Ramos (cell line): ENCODE data around the gene CYP2D6.
"Not testable (repeated sequence)": the region's sequence is repeated elsewhere in the genome, so short reads cannot be mapped to it uniquely, and the experiment has no call there.

ENCODE experiments used
- in situ Hi-C: fragments of 300-500 bp; cut with MboI; formaldehyde crosslinking; loops from one replicate; pipeline ENCODE4 v1.14.3; 2022; ENCODE audit warnings: low sequenced_read_pairs; ENCODE audit not compliant: unreplicated experiment

The CYP2D6 gene

GRCh38 chr22:42104332-42104860, 26.2 kb downstream of the CYP2D6 start:
- in situ Hi-C loops, result not testable (repeated sequence)

- in situ Hi-C loops, result no loop called here
Observed at GRCh38 chr22:42101199-42101598, 29.4 kb downstream of the CYP2D6 start.

- in situ Hi-C loops, result loop anchor here (25.0 kb wide), 1 partner anchor 279 kb away; the partner anchor contains the start of gene CCDC134
Observed at GRCh38 chr22:42091455-42091782, 39.2 kb downstream of the CYP2D6 start.

- in situ Hi-C loops, result loop anchor here (25.0 kb wide), 1 partner anchor 279 kb away; the partner anchor contains the start of gene CCDC134
Observed at GRCh38 chr22:42090596-42091454, 39.8 kb downstream of the CYP2D6 start, which contains the start of gene NDUFA6. TSS of gene NDUFA6 (minus strand) at chr22:42090772. CDS start at chr22:42090744, 28 bp downstream.

- in situ Hi-C loops, result loop anchor here (25.0 kb wide), 1 partner anchor 274 kb away; the partner anchor contains the start of gene CCDC134
Observed at GRCh38 chr22:42086051-42086450, 44.6 kb downstream of the CYP2D6 start.

DNA sequence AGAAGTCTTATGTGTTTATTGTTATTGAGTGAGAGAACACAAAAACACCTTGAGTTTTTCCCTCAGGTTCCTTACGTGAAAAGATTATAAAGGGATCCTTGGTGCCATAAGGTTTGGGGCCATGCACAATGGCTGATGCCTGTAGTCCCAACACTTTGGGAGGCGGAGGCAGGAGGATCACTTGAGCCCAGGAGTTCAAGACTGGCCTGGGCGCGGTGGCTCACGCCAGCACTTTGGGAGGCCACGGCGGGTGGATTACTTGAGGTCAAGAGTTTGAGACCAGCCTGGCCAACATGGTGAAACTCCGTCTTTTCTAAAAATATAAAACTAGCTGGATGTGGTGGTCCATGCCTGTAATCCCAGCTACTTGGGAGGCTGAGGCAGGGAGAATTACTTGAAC, 45.7 kb downstream of the CYP2D6 start:
- in situ Hi-C loops, result loop anchor here (25.0 kb wide), 1 partner anchor 273 kb away; the partner anchor contains the start of gene CCDC134

- in situ Hi-C loops, result loop anchor here (25.0 kb wide), 1 partner anchor 271 kb away; the partner anchor contains the start of gene CCDC134
Observed at GRCh38 chr22:42083119-42083518, 47.5 kb downstream of the CYP2D6 start.

GRCh38 chr22:42080287-42080686, 50.3 kb downstream of the CYP2D6 start:
- in situ Hi-C loops, result loop anchor here (25.0 kb wide), 1 partner anchor 268 kb away; the partner anchor contains the start of gene CCDC134

DNA sequence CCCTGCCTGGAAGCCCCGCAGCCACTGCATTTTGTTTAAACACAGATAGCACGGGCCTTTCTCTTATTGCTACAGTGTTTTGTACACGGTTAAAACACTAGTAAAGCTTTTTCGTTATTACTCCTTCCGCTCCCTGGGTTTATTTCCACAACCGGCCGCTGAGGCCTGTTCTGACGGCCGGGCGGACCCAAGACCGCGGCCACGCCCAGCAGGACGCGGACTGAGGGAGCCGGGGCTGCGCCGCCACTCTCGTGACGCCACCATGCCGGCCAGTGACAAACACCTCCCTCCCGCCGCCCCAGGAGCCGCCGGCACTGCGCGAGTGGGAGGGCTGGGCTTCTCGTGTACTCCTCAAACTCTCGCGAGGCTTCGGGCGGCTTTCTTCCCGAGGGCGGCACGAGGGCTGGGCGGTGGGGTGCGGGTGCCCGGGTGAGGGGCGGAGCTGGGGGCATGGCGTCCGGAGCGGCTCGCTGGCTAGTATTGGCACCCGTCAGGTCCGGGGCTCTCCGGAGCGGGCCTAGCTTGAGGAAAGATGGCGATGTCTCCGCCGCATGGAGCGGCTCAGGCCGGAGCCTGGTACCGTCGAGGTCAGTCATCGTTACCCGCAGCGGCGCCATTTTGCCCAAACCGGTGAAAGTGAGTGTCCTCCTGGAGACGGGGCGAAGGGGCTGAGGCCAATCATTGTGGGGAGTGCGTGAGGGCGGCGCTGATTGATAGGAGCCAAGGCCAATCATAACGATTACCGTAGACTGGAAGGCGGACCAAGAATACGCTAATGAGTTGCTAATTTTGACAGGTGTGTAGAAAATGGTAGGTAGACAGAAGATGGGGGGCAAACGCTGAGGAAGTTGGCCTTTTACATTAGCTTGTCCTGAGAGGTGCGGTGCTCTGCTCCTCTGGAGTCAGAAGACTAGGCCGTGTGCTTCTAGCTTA, 51.0 kb downstream of the CYP2D6 start, which contains the start of gene SMDT1:
Gene SMDT1, plus strand, starts transcription at position 382 of the 933 bp plus-strand sequence. Its CDS starts 69 bp downstream, at position 451.
- in situ Hi-C loops, result loop anchor here (25.0 kb wide), 1 partner anchor 267 kb away; the partner anchor contains the start of gene CCDC134

GRCh38 chr22:42078469-42079318, 51.9 kb downstream of the CYP2D6 start:
- in situ Hi-C loops, result loop anchor here (25.0 kb wide), 1 partner anchor 266 kb away; the partner anchor contains the start of gene CCDC134

GRCh38 chr22:42077486-42078125, 53.0 kb downstream of the CYP2D6 start:
- in situ Hi-C loops, result loop anchor here (25.0 kb wide), 1 partner anchor 265 kb away; the partner anchor contains the start of gene CCDC134

DNA sequence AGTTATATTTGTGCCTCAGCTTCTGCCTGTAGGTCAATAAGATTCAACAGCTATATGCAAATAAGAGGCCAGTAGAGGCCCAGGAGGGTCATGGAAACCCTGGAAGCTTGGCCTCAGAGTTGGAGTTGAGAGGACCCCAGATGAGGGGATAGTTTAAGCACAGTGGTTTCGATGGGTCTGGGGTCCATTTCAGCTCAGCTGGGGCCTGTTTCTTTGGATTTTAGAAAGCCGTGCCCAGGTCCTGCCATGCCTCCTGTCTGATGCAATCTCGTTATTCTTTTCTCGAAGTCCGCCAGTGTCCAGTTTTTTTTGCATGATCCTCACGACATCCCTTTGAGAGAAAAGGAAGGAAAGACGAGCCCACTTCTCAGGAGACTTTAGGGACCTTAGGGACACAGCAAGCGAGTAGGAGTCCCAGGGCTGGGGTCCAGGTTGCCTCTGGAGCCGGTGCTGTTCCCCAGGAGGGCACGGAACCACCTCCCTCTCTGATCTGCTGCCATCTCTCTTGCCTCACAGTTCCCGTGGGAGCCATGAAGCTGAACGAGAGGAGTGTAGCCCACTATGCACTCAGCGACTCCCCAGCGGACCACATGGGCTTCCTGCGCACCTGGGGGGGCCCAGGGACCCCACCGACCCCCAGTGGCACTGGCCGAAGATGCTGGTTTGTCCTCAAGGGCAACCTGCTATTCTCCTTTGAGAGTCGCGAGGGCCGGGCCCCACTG, 53.7 kb downstream of the CYP2D6 start:
- in situ Hi-C loops, result loop anchor here (25.0 kb wide), 1 partner anchor 265 kb away; the partner anchor contains the start of gene CCDC134
